Stimulated activated CD4-positive, alpha-beta T cell treated with anti-CD3 and anti-CD28 coated beads, TNF-alpha, amount 100 ng/mL, for 4 hours (primary cell): Measurements from ENCODE around the gene PARD3B.

ENCODE experiments used
- DNase-seq, 3 experiments: peaks; one replicate each; pipeline ENCODE4 v3.0.0-alpha.2; 2020; ENCODE audit warnings: low read depth in 3 of 3

The PARD3B gene

DNA sequence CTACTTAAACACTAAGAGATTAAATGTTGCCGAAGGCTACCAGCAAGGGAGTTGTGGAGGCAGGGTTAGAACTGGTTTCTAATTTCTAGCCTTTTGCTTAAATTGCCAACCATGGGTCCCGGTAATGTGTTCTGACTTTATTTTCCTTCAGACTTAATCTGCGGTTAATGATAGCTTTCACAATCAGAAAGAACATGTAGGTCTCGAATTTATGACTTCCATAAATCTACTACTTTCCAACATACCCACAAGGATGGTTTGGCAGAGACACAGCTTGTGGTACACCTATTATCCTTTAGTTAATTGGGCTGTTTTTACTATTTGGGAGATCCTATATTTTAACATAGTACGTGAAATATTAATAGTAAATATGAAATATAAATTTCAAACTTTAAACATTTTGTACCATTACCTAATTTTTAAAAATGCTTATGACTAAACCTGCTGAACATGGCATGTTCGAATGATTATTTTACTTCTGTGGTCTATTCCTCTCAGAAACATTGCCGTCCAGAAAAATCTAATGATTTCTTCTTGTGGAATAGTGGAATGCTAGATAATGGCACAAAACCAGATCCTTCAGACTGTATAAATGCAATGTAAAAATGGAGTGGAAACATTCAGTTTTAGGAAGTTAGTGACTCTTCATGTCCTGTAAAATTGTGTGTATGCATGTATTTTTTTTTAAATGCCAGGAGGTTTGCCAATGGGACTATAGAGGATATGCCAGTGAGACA, 41.3 kb downstream of the PARD3B start:
- no peak for DNase-seq

DNA sequence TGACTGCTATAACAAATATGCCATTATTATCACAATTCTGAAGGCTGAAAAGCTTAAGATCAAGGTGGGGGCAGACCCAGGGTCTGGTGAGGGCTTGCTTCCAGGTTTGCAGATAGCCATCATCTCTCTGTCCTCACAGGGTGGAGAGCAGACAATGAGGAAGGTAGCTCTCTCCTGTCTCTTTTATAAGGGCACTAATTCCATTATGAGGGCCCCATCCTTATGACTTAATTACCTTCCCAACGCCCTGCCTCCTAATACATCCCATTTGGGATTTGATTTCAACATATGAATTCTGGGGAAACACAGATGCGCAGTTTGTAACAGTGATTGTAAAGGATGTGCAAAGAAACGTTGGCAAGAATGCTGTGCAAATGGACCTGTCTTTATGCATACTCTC, 44.8 kb downstream of the PARD3B start:
- DNase-seq = no peak

DNA sequence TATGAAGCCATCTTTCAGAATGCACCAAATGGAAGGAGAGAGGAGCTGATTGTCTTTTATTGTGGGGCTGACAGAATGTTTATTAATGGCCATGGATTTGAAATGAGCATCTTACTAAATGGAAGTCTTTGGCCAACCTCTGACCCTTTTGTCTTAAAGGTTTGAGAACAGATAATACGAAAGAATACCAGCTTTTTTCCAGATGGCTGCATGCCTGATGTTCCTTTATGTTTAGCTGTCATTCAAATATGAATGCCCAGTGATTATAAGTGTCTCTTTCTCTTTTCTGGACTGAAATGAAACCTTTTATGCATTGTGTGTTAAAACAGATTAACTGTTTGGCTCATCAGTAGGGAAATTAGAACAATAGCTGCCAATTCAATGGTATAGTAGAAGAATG, 46.0 kb downstream of the PARD3B start:
- DNase-seq = no peak

DNA sequence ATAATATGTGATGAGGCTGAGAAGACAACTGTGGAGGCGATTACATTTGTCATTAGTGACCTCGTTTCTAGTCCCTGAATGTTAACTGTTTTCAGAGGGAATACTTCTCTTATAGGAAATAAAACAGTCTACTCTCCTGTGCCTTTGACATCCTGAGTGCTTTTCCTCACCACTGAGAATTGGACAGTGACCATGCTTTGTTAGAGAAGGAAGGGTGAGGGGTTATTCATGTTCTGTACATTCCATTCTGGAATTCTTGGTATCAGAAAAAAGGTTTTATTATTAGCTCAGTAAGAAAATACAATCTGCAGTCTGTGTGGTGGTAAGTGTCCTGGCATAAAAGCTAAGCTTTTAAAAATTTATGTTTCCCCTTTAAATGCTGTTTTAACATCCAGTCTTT, 58.8 kb downstream of the PARD3B start:
- no peak for DNase-seq

DNA sequence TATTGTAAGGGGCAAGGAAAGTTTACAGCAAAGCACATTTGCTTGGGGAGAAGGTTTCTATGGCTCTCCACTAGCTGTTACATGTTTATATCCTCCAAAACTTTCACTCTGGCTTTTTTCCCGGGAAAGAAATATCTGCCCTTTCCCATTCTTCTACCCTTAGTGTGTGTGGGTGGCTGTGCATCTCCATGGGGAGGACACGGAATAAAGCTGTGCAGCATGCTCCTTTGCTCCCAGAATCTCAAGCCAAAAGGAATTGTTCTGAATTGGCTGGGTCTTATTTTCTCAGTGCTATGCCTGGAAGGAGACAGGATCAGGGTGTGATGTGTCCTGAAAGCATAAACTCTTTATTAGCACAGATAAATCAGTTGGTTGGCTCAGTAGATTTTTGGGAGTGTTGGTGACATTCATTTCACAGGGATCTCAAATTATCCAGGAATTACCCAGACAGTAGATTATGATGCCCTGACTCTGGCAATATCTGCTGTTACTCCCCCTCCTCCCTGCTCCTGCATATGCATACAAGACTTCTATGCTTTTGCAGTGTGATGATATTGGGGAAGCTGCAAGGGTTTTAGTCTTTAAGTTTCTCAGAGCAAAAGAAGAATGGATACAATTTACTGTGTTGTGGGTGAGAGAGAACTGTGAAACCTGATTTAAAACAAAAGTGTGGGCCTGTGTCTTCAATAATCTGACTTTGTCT, 63.1 kb downstream of the PARD3B start:
- DNase-seq = no peak

DNA sequence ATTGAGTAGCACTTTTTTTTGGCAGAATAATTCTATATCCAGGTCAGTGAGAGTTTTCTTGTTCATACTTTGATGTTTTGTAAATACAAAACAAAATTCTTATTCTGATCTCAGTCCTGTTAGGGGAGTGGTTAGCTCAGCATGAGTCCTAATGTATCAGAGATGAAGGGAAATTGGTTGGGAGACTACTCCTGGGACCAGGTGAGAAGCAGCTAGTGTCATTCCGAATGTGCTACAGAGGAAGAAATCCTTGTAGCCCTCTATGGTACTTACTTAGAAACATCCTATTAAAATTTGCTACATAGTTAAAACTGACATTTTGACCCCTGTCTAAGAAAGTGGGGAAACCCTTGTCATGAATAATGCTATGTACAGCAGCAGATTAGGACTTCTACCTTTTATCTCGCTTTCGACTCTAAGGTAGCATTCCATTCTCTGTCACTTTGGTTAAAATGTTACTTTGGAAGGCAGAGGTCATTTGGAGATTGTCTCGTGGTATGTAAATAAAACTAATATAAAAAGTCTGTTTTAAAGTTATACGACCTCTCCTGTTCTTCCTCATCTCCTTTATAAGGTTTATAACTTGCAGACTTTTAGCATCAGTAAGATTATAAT, 65.8 kb downstream of the PARD3B start:
- DNase-seq = no peak

DNA sequence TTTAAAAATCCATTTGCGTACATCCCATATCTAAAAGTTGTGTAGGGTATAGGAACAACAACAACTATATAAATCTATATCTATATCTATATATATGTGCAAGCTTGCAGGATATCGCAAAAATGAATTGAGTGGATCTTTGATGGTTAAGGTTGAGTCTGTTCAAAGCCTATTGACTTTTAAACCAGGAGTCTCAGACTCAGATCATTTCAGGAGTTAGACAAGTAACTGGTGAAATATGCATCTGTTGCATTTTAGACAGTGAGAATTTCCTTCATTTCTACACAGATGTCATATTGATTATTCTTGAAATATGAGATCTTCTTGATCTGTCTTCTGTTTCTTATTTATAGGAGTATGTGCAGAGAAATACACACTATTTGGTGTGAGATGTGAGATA, 66.5 kb downstream of the PARD3B start:
- no peak for DNase-seq

DNA sequence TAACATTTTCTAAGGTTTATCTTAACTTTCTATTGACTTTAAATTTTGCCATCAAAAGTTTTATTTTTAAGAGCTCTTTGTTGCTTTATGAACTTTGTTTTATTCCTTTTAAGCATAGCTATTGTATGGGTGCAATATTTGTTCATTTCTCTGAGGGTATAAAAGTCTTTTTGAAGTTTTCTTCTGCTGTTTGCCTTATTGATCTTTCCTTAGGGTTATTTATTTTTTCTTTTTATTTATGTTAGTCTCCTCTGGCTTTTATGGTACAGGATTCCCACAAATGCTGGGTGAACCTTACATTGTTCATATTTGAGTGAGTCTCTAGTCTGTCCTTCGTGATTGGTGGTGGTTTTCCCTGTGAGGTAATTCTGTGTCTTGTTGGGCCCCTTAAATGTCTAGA, 68.4 kb downstream of the PARD3B start:
- DNase-seq = no peak

DNA sequence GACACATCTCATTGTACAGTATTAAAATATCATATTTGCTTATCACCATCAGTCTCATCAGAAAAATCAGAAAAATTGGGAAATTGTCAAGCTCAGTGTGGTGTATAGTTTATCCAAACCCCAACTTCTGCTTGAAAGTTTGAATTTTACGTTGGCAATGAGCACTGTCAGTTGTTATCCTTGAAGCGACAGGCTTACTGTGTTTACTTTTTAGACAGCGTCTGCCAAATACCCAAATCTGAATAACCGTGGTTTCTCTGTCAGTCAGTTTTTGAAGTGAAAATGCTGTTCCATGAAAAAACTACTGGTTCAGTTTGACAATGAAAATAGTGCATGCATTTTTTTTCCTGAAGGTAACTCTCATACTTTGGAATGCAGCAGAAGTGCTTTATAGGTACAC, 70.2 kb downstream of the PARD3B start:
- no peak for DNase-seq

DNA sequence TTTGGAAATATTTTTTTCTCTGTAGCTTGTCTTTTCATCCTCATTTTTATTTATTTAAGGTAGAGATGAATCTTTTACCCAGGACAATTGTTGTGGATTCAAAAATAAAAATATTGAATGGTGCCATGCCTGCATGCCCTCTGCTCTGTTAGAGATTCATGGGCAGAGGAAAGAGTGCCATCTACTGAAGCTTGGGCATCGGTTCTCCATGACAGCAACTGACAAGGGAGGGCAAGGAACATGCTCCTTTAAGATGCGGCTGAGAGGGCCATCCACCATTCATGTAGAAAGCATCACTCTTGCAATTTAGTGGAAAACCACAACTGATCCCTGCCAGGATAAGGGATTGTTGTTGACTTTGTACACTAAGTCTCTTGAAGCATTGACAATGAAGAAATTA, 79.9 kb downstream of the PARD3B start:
- DNase-seq = no peak

DNA sequence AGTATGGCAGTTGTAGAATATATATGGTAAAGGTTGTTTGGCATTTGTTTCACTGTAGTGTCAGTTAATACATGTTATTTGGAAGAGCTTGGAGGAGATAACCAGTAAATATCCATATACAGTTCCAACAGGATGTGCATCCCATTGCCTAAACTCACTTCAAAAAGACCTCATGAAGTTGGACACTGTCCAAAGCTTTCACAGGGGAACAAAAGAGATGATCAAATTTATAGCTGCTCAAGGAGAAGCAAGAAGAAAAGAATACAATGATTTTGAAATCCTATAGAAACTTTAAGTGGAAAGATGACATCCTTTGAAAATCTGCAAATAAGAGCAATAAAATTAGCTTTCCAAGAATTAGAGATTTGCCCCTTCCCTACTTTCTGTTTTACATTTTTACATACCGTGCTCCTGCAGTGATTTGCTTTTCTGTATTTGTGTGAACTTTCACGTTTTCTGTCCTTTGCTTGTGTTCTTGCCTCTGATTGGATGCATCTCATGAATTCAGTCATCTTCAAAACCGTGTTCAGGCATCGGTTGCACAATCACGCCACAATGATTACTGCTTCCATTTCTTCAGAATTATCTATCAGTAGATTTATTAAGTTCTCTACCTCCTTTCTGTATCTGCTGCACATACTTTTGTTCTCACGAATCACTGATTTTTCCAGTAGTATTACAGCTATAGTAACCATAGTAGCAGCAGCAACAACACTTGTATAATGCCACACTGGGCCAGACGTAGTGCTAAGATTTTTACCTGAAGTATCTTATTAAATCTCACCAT, 83.8 kb downstream of the PARD3B start:
- no peak for DNase-seq

DNA sequence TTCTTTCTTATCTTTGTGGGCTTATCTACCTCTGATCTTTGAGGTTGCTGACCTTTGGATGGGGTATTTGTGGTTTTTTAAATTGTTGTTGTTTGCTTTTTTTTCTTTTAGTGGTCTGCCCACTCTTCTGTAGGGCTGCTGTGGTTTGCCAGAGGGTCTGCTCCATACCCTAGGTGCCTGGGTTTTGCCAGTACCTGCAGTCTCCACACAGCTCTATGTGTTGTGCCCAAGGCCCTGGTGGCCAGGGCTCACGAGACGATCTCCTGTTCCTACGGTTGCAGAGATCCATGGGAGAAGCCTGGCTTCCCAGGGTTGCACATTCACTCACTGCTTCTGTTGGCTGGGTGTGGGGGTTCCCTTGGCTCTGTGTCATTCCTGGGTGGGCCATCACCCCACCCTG, 87.1 kb downstream of the PARD3B start:
- no peak for DNase-seq

DNA sequence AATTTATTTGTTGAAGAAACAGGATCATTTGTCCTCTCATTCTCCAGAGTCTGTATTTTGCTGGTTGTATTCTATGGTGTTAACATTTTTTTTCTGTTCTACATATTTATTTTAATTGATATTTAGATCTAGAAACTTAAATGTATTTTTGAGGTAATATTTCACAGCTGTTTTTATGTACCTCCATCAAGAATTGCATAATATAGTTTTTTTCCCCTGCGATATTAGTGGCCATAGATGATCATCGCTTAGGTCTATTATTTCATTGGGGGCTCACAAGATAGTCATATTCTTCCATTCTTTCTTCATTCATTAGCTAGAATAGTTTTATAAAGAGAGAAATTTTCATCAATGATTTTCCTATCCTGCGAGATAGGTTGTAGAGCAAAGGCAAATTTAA, 89.3 kb downstream of the PARD3B start:
- DNase-seq = no peak

DNA sequence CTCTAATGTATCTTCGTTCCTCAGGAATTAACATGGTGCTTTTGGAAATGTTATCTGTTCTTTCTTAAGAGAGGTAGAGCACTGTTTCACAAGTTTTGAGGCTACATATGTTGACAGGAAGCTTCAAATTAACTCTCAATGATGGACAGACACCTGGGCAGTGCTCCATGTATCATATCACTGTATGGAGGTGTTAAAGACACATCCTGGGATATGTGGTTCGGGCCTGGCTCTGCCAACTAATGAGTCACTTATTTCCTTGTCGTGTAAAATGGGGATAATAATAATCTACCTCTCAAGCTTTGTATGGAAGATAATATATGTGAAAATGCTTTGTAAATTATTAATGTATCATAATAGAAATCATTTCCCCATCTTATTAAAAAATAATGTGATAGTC, 90.2 kb downstream of the PARD3B start:
- no peak for DNase-seq

DNA sequence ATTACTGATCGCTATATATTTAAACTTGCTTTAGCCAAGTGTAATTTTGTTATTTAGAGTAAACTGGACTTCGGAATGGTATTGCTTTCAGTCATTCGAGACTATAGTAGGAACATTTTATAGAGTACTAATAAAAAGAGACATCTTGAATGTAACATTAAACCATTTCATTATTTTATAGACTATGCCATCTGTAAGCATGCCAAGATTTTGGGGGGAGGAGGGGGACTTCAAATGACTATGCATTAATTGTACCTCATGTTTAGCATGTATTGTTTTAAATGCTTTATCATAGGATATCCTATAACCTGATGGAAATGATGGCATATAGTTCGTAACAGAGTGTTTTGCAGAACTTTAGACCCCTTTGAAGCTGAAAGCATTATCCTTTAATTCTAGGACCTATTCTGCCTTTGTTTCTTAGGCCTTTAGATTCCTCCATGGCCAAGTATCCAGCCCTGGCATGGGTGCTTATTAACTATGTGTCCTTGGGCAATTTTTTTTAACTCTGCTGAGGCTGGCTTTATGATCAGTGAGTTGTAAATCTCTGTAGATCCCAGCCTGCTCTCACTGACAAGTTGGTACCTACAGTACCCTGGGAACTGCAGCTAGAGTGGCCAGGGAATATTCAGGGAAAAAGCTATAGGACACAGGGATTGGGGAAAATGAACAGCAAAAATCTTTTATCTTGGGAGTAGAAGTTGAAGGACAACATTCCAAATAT, 93.4 kb downstream of the PARD3B start:
- no peak for DNase-seq

DNA sequence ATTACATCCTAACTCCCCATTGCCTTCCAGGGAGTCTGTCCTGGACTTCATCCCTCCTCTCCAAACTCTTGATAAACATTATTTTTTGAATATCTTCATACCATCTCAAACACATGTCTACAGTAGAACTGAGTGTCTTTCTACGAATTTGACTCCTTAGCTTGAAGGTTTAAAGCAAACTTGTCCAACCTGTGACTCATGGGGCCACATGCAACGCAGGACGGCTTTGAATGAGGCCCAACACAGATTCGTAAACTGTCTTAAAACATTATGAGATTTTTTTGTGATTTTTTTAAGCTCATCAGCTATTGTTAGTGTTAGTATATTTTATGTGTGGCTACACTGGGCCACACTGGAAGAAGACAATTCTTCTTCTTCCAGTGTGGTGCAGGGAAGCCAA, 98.1 kb downstream of the PARD3B start:
- no peak for DNase-seq

DNA sequence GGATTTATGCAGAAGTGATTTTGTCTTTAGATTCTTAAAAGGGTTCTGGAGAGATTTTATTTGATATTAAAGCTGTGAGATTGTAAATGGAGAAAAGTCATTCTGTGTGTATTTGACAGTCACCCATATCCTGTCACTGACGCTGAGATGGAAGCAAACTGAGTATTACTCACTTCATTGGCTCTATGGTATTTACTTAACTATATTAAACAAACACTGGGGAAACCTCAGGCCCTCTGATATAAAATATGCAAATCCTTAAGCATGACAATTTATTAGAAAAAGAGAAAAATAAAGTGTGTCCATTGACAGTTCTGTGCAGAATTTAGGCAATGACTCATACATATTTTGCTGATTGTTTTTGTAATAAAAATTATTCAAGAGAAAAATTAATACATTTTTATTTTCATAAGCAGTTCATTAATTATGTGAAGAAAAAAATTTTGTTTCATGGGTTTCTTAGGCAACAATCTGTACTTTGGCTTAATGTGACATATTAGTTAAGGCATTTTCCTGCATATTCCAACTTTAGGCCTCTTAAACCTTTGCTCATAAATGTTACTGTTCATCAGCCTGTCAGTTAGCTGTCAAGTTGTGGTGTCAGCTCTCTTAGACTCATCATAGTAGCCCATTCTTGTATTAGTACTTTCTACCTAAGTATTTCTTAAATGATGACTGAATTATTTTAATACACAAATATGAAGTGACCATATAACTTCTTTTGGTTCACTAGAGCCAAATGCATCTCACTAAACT, 99.9 kb downstream of the PARD3B start:
- DNase-seq = no peak

DNA sequence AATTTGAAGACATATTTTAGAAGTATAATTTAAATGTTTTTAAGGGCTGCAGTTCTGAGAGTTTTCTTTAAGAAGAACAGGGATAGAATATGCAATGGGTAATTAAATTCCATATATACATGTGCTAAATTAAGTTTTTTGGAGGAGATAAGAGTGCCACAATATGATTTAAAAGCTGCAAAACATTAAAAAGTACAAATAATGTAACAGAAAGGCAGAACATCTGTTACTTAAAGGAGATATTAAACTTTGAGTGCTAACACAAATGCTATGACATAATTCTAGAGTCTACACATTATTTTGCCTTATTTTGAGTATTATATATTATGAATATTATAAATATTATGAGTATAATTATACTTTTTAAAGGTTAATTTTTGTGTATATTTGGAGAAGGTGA, 102.4 kb downstream of the PARD3B start:
- DNase-seq = no peak

DNA sequence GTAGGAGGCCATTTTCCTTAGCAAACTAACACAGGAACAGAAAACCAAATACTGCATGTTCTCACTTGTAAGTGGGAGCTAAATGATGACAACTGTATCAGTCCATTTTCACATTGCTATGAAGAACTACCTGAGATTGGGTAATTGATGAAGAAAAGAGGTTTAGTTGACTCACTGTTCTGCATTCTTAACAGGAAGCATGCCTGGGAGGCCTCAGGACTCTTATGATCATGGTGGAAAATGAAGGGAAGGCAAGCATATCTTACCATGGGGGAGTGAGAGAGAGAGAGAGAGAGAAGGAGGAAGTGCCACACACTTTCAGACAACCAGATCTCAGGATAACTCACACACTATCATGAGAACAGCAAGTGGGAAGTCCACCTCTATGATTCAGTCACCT, 105.3 kb downstream of the PARD3B start:
- no peak for DNase-seq

DNA sequence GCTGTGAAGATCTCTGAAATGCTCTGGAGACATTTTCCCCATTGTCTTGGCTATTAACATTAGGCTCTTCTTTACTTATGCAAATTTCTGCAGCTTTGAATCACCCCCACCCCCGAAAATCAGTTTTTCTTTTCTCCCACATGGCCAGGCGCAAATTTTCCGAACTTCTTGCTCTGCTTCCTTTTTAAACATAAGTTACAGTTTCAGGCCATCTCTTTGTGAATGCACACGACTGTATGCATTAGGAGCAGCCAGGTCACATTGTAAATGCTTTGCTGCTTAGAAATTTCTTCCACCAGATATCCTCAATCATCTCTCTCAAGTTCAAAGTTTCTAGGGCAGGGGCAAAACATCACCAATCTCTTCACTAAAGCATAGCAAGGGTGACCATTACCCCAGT, 106.8 kb downstream of the PARD3B start:
- DNase-seq = no peak

DNA sequence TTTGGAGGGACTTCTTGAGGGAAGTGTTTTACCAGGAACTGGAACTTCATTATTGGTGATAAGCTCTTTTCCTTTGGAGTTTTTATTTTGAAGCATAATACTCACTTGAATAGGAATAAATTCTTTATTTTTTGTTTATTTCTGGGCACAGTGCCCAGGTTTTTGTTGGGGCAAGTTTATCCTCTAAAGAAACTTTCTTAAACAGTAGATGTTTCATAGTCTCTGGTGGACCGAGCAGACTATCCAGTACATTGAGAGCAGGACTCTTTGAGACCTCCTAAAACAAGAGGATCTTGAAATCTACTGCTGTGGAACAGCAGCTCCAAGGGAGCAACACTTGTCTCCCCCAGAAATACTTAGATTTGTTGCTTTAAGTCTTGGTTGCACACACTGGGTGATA, 109.4 kb downstream of the PARD3B start:
- DNase-seq = no peak
